Heart left ventricle (tissue), 16 donors: ENCODE data around the gene DPH6. TPM values are rescaled to one million over a fixed set of nuclear protein-coding genes. Genes with fewer than 3 reads are reported as not detected.

Experiments used
- ATAC-seq, 4 donors: fragments of 200-7000 bp; cut with Tn5 transposase; one replicate each; pipeline ENCODE4 v1.9.1; 2020 to 2022; ENCODE audit warnings: moderate library complexity in 4 of 4, mild to moderate bottlenecking in 3 of 4, moderate number of reproducible peaks in 1 of 4
- DNase-seq, 5 donors: peaks; one replicate each; pipeline ENCODE4 v3.0.0-alpha.2; 2020
- H3K27ac ChIP-seq, 12 donors: fragments of 200-600 bp; sonication (generic) in 4 of 12; one replicate each; pipeline versions ENCODE4 v1.5.0 to v1.8.0; 2016 to 2022; ENCODE audit warnings: mild to moderate bottlenecking in 2 of 12
- H3K27me3 ChIP-seq, 9 donors: fragments of 200-600 bp; sonication (generic) in 2 of 9; one replicate each; pipeline versions ENCODE4 v1.5.1 to v1.8.0; 2016 to 2022; ENCODE audit warnings: mild to moderate bottlenecking in 3 of 9
- H3K36me3 ChIP-seq, 9 donors: fragments of 200-600 bp; sonication (generic) in 2 of 9; one replicate each; pipeline versions ENCODE4 v1.5.0 to v1.8.0; 2018 to 2022; ENCODE audit warnings: mild to moderate bottlenecking in 2 of 9
- H3K4me1 ChIP-seq, 12 donors: fragments of 200-600 bp; sonication (generic) in 4 of 12; one replicate each; pipeline versions ENCODE4 v1.5.0 to v1.8.0; 2016 to 2022; ENCODE audit warnings: mild to moderate bottlenecking in 3 of 12
- H3K4me3 ChIP-seq, 12 donors: fragments of 200-600 bp; sonication (generic) in 4 of 12; one replicate each; pipeline versions ENCODE4 v1.5.0 to v1.8.0; 2017 to 2022; ENCODE audit warnings: mild to moderate bottlenecking in 9 of 12, moderate library complexity in 4 of 12
- H3K9me3 ChIP-seq, 12 donors: fragments of 200-600 bp; sonication (generic) in 4 of 12; one replicate each; pipeline versions ENCODE4 v1.5.0 to v1.8.0; 2016 to 2022; ENCODE audit warnings: mild to moderate bottlenecking in 1 of 12
- CTCF ChIP-seq, 12 donors: fragments of 200-600 bp; sonication (generic) in 4 of 12; IDR thresholded peaks; one replicate each; pipeline versions ENCODE4 v1.5.0 to v1.8.0; 2018 to 2022; ENCODE audit warnings: antibody characterized with exemption in 12 of 12, mild to moderate bottlenecking in 5 of 12
- POLR2A ChIP-seq, 2 donors: fragments of 450-650 bp; IDR thresholded peaks; one replicate each; pipeline ENCODE4 v1.6.1; 2017; ENCODE audit warnings: antibody characterized with exemption in 2 of 2, mild to moderate bottlenecking in 2 of 2, moderate library complexity in 2 of 2
- WGBS, 4 donors: extraction: QIAGEN DNeasy Blood & Tissue Kit in 2 of 4; methylation state at CpG; one replicate each; pipeline versions ENCODE4 v1.1.5 to v1.1.7; 2013 to 2018; 5-methylcytosine and 5-hydroxymethylcytosine counted together
- intact Hi-C, 10 donors: fragments of 100-400 bp; cut with DNase I; formaldehyde crosslinking; loops; one replicate each; pipeline versions ENCODE4 v1.11.1 to v1.14.2; 2022
- polyA plus RNA-seq, 2 donors: library from polyadenylated mRNA; stranded (reverse); fragments of 200-250 nt; gene quantifications; one replicate each; pipeline ENCODE4 v1.2.3, GENCODE V29; 2013
- total RNA-seq, 9 donors: library from RNA; depleted of rRNA in 2 of 9; stranded (reverse); fragments of >200 nt in 2 of 9; fragmentation: NEBNext Ultra II Directional in 3 of 9; extraction: Animal tissue kit (Norgen Biotek cat#: 25700) in 3 of 9; gene quantifications; one replicate each; pipeline versions ENCODE4 v1.1.0 to v1.2.4, GENCODE V29; 2016 to 2023
- donor health status: ischemic (EF 13 %, LVEDD 7.1; RV severe dilation, severe dysfunction).
- donor health status: healthy with polysubstance abuse.
- donor health status: DM: no; HTN: yes; CAD: no.
- donor health status: DM: no; HTN: no; CAD: no.
- donor health status: ischemic (EF 25% LVEDD 6.9; RV normal size, moderate dysfunction).
- donor health status: ischemic (EF 25% LVEDD 5.7; RV mildly dilated, moderate dysfunction).
- donor health status: healthy.
- donor health status: DM: yes; HTN: yes; CAD: no.
- donor health status: ischemic (EF 35%, LVEDD 5.7; RV mildly dilated, moderate dysfunction).
- donor health status: nonischemic (EF 11% LVEDD 7.7; RV severe dilation, severe dysfunction).
- donor health status: DM: yes; HTN: yes; CAD: no.
- donor health status: PGD.
- donor health status: ischemic (EF 29% LVEDD 5.4; RV normal size, mild dysfunction).
- donor health status: nonischemic (EF 23%, LVEDD 6.1; RV moderate dilation, normal function).

The DPH6 gene
- total and polyA plus RNA-seq, 11 donors: 5.9 to 24.8 (median 15.7) TPM

DNA sequence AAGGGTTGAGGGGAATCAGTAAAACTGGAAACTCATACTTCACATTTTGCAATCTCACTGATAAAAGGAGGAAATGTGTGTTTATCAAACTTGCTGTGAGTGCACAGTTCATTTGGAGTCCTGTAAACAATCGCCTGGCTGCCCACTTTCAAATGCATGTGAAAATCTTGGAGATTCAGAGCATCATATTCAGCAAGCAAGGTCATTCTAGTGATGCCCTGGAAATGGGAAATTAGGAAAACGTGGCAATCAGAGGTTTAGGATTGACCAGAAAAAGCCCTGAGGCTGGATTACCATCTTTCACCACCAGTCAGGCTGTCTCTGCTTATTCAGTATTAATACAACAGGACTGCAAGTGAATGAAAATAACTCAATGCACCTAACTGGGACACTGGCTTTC lies 23.9 kb downstream of the DPH6 start:
- peak in 1 of 4 donors; percentile 25 for ATAC-seq
- no peak overlapping the region for H3K27ac ChIP-seq
- H3K36me3 ChIP-seq: no peaks in the 10 kb centered on the region
- TF ChIP-seq CTCF (IDR thresholded peaks at IDR 0.05) (peak in 1 of 12 donors; percentile 18), POLR2A (IDR thresholded peaks at IDR 0.05) (no peak)
- intact Hi-C loops: loop anchor here in 7 of 10 donors (5.0 to 10.0 kb wide), 7 partner anchors 230 to 1613 kb away; no protein-coding TSS in a partner anchor
- H3K4me3 ChIP-seq: no peak overlapping the region
- peaks cover 0 to 27% (median 8%) of the 10 kb centered on the region in 12 donors for H3K4me1 ChIP-seq
- 35 to 55% (median 46%) methylated on average over 2 of the region's 2 CpGs for WGBS, 4 donors
- no peaks in the 10 kb centered on the region for H3K27me3 ChIP-seq
- no peaks in the 10 kb centered on the region for H3K9me3 ChIP-seq
- DNase-seq: no peak

DNA sequence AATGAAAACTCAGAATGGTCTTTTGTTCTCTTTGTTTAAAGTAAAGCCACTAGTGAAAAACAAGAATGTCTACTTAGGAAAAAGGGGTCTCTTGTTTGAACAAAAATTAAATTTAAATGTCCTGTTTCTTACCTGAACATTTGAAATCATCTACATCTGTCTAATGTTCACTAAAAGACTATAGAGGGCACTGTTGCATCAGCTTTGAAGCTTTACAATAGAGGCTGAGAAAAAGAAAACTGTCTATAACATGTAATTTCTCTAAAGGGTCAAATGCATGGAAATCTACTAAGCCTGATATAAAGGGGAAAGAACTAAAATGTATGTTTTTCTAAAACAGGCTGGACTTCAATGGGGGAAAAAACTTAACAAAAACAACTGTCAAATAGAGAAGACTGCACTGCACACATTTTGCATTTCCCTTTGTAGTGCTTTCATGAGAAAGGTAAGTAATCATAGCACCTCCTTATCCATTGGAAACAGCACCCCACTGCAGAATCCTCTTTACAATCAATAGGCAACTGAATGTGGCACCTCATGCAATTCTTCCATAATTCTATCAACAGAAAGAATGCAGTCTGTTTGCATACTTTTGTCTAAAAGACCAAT lies 26.3 kb downstream of the DPH6 start:
- no peaks in the 10 kb centered on the region for H3K9me3 ChIP-seq
- peaks cover 0 to 27% (median 8%) of the 10 kb centered on the region in 12 donors for H3K4me1 ChIP-seq
- intact Hi-C loops: loop anchor here in 9 of 10 donors (2.0 to 10.0 kb wide), 12 partner anchors 175 to 1615 kb away; no protein-coding TSS in a partner anchor
- peak in 3 of 4 donors; percentile 61 to 85 (median 80) for ATAC-seq
- no peak overlapping the region for H3K27ac ChIP-seq
- H3K4me3 ChIP-seq: no peak overlapping the region
- H3K27me3 ChIP-seq: no peaks in the 10 kb centered on the region
- DNase-seq: no peak
- H3K36me3 ChIP-seq: no peaks in the 10 kb centered on the region
- no peak for TF ChIP-seq POLR2A (IDR thresholded peaks at IDR 0.05)
- TF ChIP-seq CTCF (IDR thresholded peaks at IDR 0.05): peak; percentile 44 to 76 (median 68)

- Histone ChIP-seq H3K9me3 (no peaks in the 10 kb centered on the region), H3K4me3 (no peak overlapping the region), H3K36me3 (no peaks in the 10 kb centered on the region), H3K27me3 (no peaks in the 10 kb centered on the region), H3K27ac (no peak overlapping the region), H3K4me1 (peaks cover 0 to 27% (median 8%) of the 10 kb centered on the region in 12 donors)
- DNase-seq (no peak), ATAC-seq (no peak)
- 44 to 53% (median 50%) methylated on average over 1 of the region's 1 CpG for WGBS, 4 donors
- TF ChIP-seq POLR2A (IDR thresholded peaks at IDR 0.05): no peak
- TF ChIP-seq CTCF (IDR thresholded peaks at IDR 0.05): no peak
- intact Hi-C loops: loop anchor here in 7 of 10 donors (2.0 to 10.0 kb wide), 8 partner anchors 176 to 1616 kb away; no protein-coding TSS in a partner anchor
These were observed 26.9 kb downstream of the DPH6 start for GRCh38 chr15:35519052-35519451.

- intact Hi-C loops: loop anchor here in 6 of 10 donors (5.0 to 10.0 kb wide), 6 partner anchors 180 to 1620 kb away; no protein-coding TSS in a partner anchor
- H3K9me3 ChIP-seq: no peaks in the 10 kb centered on the region
- no peak overlapping the region for H3K27ac ChIP-seq
- H3K4me3 ChIP-seq: no peak overlapping the region
- no peaks in the 10 kb centered on the region for H3K27me3 ChIP-seq
- peaks cover 0 to 2% (median 0%) of the 10 kb centered on the region in 12 donors for H3K4me1 ChIP-seq
- DNase-seq: no peak
- ATAC-seq: no peak
- TF ChIP-seq POLR2A (IDR thresholded peaks at IDR 0.05) (no peak), CTCF (IDR thresholded peaks at IDR 0.05) (no peak)
- H3K36me3 ChIP-seq: no peaks in the 10 kb centered on the region
These were observed 31.2 kb downstream of the DPH6 start for GRCh38 chr15:35514759-35515158.
